Measurements from ENCODE around the gene PEAK3. TPM values are rescaled to one million over a fixed set of nuclear protein-coding genes. Genes with fewer than 3 reads are reported as not detected.

Gene PEAK3
- total and polyA plus RNA-seq, 12 donors = 0.05 to 3.2 (median 1.2) TPM; not detected in 1

GRCh38 chr19:2270157-2270422, 11.9 kb downstream of the PEAK3 start:
- intact Hi-C loops (cut with DNase I) = loop anchor here (5.0 kb wide), 2 partner anchors 33 to 113 kb away; partner anchors contain the start of genes PLEKHJ1 (in 1 of the 2) and SF3A2 (in 1 of the 2)
- 0 to 1% (median 1%) methylated on average over 1 to 30 of the region's 30 CpGs; no CpG with 5 or more reads in 1 of the 4 donors for WGBS, 4 donors
- H3K27ac ChIP-seq = peak overlapping the region; percentile 95 to 100 (median 99)
- H3K4me1 ChIP-seq (replicated peaks in 1 of 2) = peaks cover 25 to 54% of the 10 kb centered on the region in 2 donors
- peak overlapping the region; percentile 72 to 100 (median 86) for H3K4me3 ChIP-seq
- peak; percentile 74 to 84 (median 81) for DNase-seq
- H3K36me3 ChIP-seq (replicated peaks in 1 of 2) = peaks cover 0 to 24% of the 10 kb centered on the region in 2 donors
- no peaks in the 10 kb centered on the region for H3K27me3 ChIP-seq
- TF ChIP-seq, protein P1, sequence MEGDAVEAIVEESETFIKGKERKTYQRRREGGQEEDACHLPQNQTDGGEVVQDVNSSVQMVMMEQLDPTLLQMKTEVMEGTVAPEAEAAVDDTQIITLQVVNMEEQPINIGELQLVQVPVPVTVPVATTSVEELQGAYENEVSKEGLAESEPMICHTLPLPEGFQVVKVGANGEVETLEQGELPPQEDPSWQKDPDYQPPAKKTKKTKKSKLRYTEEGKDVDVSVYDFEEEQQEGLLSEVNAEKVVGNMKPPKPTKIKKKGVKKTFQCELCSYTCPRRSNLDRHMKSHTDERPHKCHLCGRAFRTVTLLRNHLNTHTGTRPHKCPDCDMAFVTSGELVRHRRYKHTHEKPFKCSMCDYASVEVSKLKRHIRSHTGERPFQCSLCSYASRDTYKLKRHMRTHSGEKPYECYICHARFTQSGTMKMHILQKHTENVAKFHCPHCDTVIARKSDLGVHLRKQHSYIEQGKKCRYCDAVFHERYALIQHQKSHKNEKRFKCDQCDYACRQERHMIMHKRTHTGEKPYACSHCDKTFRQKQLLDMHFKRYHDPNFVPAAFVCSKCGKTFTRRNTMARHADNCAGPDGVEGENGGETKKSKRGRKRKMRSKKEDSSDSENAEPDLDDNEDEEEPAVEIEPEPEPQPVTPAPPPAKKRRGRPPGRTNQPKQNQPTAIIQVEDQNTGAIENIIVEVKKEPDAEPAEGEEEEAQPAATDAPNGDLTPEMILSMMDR (IDR thresholded peaks at IDR 0.05) = no peak
- TF ChIP-seq POLR2A (IDR thresholded peaks at IDR 0.05) = no peak
- H3K9me3 ChIP-seq (replicated peaks in 1 of 3) = no peaks in the 10 kb centered on the region

DNA sequence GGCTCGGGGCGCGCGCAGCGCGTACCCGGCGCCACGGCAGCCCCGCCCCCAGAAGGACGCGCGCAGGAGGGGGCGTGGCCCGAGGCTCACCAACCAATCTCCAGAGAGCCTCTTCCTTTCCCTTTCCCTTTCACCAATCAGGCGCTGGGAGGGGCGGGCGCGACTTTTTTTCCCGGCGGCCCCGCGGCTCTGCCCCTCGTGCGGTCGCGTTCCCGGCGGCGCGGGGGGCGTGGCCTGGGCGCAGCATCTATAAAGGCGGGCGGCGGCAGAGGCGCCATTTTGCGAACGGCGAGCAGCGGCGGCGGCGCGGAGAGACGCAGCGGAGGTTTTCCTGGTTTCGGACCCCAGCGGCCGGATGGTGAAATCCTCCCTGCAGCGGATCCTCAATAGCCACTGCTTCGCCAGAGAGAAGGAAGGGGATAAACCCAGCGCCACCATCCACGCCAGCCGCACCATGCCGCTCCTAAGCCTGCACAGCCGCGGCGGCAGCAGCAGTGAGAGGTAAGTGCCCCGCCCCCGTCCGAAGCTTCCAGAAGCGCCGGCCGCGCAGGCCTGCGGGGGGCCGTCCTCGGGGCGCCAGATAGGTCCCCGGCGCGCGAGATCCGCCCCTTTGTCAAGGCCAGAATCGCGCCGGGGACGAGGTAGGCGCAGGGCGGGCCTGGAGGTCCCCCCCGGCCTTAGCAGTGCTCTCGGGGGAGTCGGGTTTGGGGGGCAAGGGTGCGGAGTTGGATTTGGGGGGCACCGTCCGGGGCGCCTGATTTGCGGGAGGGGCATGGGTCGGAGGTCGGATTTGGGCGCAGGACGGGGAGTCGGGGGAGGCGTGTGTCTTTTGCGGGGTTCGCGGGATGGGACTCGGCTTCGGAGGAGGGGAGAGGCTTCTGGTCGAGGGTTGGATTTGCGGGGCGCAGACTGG, 12.5 kb downstream of the PEAK3 start:
- H3K4me3 ChIP-seq = peak overlapping the region; percentile 72 to 100 (median 86)
- peaks cover 23 to 51% of the 10 kb centered on the region in 2 donors for H3K4me1 ChIP-seq (replicated peaks in 1 of 2)
- DNase-seq = peak; percentile 97 to 99 (median 98)
- H3K27me3 ChIP-seq = no peaks in the 10 kb centered on the region
- no peaks in the 10 kb centered on the region for H3K9me3 ChIP-seq (replicated peaks in 1 of 3)
- TF ChIP-seq, protein P1 (IDR thresholded peaks at IDR 0.05) = peak in 3 of 6 experiments; percentile 28 to 57 (median 43)
- TF ChIP-seq POLR2A (IDR thresholded peaks at IDR 0.05) = peak; percentile 100
- peaks cover 0 to 24% of the 10 kb centered on the region in 2 donors for H3K36me3 ChIP-seq (replicated peaks in 1 of 2)
- 0 to 2% (median 1%) methylated on average over 12 to 103 of the region's 103 CpGs for WGBS, 4 donors
- intact Hi-C loops (cut with DNase I) = loop anchor here (5.0 kb wide), 2 partner anchors 32 to 112 kb away; partner anchors contain the start of genes PLEKHJ1 (in 1 of the 2) and SF3A2 (in 1 of the 2)
- peak overlapping the region; percentile 95 to 100 (median 99) for H3K27ac ChIP-seq

DNA sequence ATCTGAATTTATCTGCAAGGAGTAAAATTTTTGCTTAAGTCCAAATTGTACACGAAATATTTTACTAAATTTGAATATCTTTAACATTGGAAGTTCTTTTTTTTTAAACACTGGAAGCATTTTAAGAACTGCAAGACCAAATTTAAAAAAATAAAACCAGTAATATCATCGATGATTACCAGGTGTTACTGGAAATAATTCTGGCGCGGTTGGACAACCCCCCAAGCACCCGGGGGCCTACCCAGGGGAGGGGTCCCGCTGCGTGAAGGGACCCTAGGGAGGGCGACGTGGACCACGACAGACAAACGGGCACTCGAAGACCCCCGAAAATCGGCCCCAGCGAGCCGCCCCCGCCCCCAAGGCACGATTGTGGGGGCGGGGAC, 13.1 kb downstream of the PEAK3 start:
- 1 to 4% (median 2%) methylated on average over 13 to 19 of the region's 19 CpGs for WGBS, 4 donors
- H3K9me3 ChIP-seq (replicated peaks in 1 of 3) = no peaks in the 10 kb centered on the region
- peak overlapping the region in 3 of 4 donors; percentile 23 to 97 (median 75) for H3K4me3 ChIP-seq
- no peak for TF ChIP-seq POLR2A (IDR thresholded peaks at IDR 0.05)
- TF ChIP-seq, protein P1 (IDR thresholded peaks at IDR 0.05) = no peak
- H3K4me1 ChIP-seq (replicated peaks in 1 of 2) = peaks cover 23 to 44% of the 10 kb centered on the region in 2 donors
- peak overlapping the region in 2 of 5 donors; percentile 99 to 100 for H3K27ac ChIP-seq
- intact Hi-C loops (cut with DNase I) = no loop called here
- H3K36me3 ChIP-seq (replicated peaks in 1 of 2) = peaks cover 0 to 24% of the 10 kb centered on the region in 2 donors
- DNase-seq = no peak
- H3K27me3 ChIP-seq = no peaks in the 10 kb centered on the region

GRCh38 chr19:2268480-2268830, 13.5 kb downstream of the PEAK3 start:
- WGBS, 4 donors = 83 to 91% (median 89%) methylated on average over 4 of the region's 4 CpGs
- Histone ChIP-seq H3K27me3 (no peaks in the 10 kb centered on the region), H3K9me3 (replicated peaks in 1 of 3) (no peaks in the 10 kb centered on the region), H3K27ac (no peak overlapping the region), H3K36me3 (replicated peaks in 1 of 2) (peaks cover 0 to 21% of the 10 kb centered on the region in 2 donors), H3K4me3 (peak overlapping the region in 1 of 4 donors; percentile 75), H3K4me1 (replicated peaks in 1 of 2) (peaks cover 21 to 40% of the 10 kb centered on the region in 2 donors)
- TF ChIP-seq POLR2A (IDR thresholded peaks at IDR 0.05) = no peak
- TF ChIP-seq, protein P1 (IDR thresholded peaks at IDR 0.05) = no peak
- no peak for DNase-seq
- intact Hi-C loops (cut with DNase I) = no loop called here
